ENCODE data around the gene SPHK2.

SPHK2 gene

DNA sequence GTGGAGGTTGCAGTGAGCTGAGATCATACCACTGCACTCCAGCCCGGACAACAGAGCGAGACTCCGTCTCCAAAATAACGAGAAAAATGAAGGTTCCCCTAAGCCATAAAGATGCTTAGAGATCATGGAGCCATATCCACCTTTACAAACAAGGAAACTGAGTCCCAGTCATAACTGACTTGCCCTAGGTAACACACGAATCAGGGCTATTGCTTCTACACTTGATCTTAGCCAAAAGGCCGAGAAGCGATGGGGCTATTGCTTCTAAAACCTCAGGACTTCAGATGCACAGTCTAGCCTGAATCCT is 14.7 kb downstream of the SPHK2 start:
- no peak for DNase-seq
- TF ChIP-seq GATA1 (IDR thresholded peaks at IDR 0.05; ENCODE audit: low read depth, low read length) (no peak), POLR2A (IDR thresholded peaks at IDR 0.05; ENCODE audit: low read length) (peak; percentile 2)

DNA sequence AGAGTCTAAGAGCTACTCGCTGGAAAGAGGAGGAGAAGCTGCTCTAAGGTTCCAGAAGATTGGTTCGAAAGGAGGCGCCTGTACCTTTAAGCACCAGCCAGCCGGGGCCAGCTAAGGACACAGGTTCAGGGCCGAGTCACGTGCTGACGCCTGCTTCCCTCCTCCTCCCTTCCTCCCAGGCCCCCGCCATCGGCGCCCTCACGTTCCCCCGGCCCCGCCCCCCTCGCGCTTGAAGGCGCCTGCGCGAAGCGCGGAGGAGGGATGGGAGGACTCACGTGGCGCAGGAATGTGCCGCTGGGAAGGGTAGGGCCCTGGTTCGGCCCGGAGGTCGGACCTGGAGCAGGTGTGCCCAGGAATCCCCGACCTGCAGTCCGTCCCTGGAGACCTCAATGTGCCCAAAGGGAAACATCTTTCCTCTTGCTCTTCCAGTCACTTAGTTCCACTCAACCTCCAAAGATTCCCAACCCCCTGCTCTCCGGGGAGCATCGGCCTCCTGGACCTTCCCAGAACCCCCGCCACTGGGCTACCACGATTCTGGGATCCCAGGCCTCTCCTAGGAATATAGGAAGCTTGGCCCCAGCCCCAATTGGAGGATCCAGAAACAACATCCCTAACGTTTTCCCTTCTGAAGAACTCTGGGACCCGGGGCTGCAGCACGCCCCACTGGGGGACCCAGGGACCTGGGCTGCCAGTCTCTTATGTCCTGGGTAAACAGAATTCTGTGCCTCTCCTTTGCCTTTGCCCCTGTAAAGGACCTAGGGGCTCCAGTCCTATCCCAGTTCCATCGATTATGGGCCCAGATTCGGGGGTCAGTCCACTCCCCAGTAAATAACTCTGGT is 15.3 kb downstream of the SPHK2 start:
- TF ChIP-seq GATA1 (IDR thresholded peaks at IDR 0.05; ENCODE audit: low read depth, low read length) (no peak), POLR2A (IDR thresholded peaks at IDR 0.05; ENCODE audit: low read length) (peak; percentile 50)

DNA sequence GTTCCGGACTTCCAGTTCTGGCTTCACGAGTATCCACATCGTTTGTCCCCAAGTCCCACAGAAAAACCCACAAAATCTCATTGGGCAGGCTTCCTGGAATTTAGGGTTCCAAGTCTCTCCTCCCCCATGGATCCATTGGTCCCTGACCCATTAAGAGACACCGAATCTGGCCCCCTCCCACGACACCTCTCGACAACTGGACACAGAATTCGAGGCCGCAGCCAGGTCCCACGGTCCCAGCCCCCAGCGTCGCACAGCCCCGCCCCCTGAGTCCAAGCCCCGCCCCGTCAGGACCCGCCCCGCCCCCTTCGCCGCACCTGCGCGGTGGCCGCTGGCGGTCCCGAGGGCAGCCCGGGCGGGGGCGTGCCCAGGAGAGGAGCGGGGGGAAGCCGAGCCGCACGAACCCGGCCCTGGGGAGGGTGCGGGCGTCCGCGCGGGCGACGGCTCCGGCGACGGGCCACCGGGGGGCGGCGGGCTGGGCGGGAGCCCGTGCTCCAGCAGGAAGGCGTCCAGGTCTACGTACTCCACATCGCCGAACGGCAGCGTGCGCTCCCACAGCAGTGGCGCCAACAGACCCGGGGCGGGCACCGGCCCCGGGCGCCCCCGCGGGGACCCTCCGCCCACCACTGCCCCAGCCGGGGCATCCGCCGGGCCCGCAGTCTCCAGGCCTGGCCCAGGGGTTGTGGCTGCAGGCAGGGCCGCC is 16.1 kb downstream of the SPHK2 start:
- DNase-seq: peak; percentile 81 to 89
- TF ChIP-seq POLR2A (IDR thresholded peaks at IDR 0.05; ENCODE audit: low read length): no peak
- TF ChIP-seq GATA1 (IDR thresholded peaks at IDR 0.05; ENCODE audit: low read depth, low read length): no peak

More for the DNA sequence above, 15.3 kb downstream of the SPHK2 start:
- peak; percentile 97 to 98 for DNase-seq

DNA sequence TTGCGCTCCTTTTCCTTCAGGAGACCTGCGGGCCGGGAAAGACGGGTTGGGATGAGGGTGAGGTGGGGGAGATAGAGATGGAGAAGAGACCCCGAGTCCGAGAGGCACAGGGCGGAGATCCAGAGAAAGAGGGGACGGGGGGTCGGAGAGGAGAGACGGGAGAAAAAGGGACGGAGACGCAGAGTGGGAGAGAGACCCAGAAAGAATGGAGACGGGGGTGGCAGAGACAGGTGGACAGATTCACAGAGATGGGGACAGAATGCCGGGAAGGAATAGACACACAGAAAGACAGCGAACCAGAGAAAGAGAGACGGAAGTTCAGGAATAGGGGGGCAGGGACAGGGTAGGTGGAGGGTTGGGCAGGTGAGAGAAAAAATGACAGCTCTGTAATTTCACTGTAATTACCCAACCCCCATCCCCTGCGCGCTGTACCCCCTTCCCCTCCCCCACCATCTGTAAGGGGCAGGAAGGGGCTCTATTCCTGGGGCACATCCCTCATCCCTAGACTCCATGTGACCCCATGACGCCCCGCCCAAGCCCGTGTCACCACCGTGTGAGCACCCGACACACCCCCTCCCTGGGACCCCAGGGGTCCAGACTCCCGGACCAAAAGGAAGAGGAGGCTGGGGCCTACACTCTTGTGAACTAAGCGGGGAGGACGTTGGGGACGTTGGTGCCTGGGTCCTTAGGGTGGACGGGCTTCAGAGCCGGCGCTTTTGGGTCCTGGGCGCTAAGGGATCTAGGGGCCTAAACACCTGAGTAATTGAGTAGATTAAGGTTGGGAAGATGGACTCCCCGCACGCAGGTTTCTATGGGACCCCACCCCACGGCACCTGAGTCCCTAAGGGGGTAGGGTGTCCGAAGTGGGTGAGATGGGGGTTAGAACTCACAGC is 16.9 kb downstream of the SPHK2 start:
- TF ChIP-seq GATA1 (IDR thresholded peaks at IDR 0.05; ENCODE audit: low read depth, low read length) (no peak), POLR2A (IDR thresholded peaks at IDR 0.05; ENCODE audit: low read length) (no peak)
- no peak for DNase-seq

DNA sequence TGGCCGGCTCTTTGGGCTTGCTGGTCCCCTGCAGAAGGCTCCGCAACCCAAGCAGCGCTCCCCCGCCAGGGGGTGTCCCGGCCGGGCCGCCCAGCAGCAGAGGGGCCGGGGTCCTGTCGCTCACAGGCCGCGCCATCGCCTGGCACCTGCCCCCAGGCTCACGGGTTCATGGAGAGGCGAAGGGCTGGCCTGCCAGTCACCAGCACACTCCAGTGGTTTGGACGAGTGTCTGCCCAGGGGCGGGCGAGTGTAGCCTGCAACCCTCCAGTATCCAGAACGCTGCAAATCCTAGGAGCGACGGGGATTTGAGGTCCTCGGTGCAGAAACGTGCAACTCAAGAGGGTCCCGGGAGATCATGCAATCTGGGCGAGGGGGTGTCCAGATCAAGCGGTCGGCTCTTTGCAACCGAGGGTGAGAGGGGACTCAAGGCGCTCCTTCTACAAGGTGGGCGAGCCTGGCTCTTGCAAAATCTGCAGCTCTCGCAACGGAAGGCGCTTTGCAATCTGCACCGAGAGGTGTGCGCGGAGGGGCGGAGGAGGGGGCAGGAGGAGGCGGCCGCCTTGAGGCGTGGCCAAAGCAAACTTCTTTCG is 17.6 kb downstream of the SPHK2 start, which contains the start of gene DBP:
DBP (minus strand) TSS at position 521 of the 590 bp plus-strand sequence; CDS start at position 136, 385 bp downstream.
- DNase-seq: no peak
- no peak for TF ChIP-seq GATA1 (IDR thresholded peaks at IDR 0.05; ENCODE audit: low read depth, low read length)
- TF ChIP-seq POLR2A (IDR thresholded peaks at IDR 0.05; ENCODE audit: low read length): no peak

DNA sequence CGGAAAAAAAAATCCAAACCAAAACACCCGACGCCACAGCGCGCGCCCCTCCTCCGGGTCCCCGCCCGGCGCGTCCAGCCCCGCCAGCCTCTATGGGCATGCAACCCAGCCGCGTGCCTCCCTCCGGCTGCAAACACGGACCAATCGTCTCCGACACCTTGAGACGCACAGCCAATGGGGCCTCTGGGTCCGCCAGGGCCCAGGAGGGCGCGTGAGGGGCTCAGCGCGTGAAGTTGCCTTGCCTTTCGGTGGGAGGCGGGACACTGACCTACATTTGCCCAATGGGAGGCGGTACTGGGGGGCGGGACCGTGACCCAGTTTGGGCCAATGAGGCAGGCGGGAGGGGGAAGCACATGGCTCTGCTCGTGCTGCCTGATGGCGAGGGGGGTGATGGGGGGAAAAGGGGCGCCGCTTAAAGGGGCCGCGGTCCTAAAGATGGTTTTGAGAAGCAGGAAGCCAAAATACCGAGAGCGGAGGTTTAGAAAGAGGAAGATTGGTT is 18.2 kb downstream of the SPHK2 start:
- DNase-seq: peak; percentile 94 to 97
- TF ChIP-seq POLR2A (IDR thresholded peaks at IDR 0.05; ENCODE audit: low read length): no peak
- no peak for TF ChIP-seq GATA1 (IDR thresholded peaks at IDR 0.05; ENCODE audit: low read depth, low read length)

DNA sequence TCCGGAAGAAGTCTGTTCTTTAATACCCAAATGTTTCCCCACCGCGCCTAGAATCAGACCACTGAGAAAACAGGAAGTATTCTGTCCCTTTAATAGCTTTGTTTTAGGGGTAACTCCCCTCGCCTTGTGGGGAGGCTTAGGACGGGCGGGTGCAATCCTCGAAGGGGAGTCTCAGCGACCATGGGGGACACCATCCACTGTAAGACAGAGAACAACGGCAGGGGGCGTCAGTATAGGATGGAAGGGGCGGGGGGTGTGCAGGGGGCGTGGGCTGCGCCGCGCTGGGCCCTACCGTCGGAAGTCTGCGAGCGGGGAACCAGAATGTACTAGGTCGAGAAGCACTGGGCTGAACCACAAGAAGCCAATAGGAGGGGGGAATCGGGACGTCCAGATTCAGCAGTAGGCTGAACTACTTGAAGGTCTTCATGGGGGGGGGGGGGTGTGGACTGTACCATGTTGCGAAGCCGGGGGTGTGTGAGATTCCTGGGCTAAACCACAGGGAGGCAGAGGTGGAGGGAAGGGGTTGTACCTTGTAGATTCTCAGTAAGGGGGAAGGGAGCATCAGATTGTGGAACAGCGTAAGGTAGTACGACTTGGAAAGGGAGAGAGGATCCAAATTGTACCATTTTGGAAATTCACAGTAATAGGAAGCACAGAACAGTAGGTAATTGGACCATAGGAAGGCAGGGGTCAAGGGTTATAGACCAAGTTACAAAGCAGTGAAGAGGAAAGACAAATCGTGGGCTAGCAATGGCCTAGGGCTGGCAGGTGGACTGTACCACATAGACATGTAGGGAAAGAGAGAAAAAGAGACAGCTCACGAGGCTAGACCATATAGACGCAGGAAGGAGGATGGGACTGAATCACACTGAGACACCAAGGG is 18.9 kb downstream of the SPHK2 start:
- no peak for TF ChIP-seq POLR2A (IDR thresholded peaks at IDR 0.05; ENCODE audit: low read length)
- TF ChIP-seq GATA1 (IDR thresholded peaks at IDR 0.05; ENCODE audit: low read depth, low read length): no peak
- DNase-seq: peak; percentile 86 to 91

DNA sequence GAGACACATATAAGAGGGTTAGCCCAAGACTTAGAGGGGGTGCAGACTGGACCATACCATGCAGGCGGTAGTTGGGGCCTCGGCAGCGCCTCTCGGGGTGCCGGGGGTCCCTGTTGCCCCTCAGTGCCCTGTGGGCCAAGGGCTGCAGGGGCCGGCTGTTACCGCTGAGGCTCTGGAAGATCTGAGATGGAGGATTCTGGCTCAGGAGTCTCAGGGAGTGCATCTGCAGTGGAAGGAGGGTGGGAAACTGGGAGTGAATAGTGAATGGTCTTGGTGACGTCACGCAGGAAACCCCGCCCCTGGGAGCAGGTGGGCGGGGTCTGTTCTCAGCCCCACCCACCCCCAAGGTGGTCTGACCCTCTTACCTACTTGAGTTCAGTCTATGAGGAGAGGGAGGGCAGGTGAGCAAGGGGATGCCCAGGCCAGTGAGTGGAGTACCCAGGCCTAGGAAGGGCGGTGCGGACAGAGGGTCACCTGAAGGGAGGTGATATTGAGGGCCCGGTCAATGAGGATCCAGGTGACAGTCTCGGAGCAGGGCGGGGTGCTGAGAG is 19.6 kb downstream of the SPHK2 start:
- TF ChIP-seq GATA1 (IDR thresholded peaks at IDR 0.05; ENCODE audit: low read depth, low read length) (no peak), POLR2A (IDR thresholded peaks at IDR 0.05; ENCODE audit: low read length) (no peak)
- no peak for DNase-seq

DNA sequence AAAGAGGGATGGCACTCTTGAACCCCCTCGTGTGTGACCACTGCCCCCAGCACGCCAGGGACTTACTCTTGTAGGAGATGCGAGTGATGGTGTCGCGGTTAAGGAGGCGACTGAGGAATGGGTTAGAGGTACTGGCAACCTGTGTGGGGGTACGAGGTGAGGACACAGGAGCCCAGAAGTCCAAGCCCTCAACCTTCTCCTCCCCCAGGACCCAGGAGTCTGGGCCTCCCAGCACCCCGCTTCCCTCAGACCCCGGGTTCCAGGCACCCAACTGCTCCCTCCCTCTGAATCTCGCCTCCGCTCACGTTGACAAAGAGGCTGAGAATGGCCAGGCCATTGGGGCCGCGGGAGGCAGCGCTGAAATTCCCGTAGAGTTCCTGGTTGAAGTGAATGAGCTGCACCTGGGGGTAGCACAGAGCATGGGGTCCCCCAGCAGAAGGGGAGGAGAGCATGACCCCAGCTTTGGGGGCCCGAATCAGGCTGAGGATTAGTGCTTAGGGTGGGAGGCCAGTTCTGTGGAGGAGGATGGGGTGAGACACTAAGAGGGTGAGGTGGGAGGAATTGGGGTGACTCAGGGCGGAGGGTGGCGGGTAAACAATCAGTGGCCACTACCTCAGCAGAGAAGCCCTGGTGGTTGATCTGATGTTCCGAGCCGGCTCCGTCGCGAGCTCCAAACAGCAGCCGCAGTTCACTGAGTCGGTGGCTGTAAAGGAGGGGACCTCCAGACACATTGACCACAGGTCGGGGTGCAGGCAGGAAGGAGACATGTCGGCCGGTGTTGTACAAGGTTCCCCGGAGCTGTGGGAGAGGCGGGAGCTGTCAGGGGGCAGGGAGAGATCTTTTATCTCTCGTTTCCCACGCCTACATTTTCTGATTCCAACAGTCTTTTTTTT is 20.4 kb downstream of the SPHK2 start:
- TF ChIP-seq POLR2A (IDR thresholded peaks at IDR 0.05; ENCODE audit: low read length) (no peak), GATA1 (IDR thresholded peaks at IDR 0.05; ENCODE audit: low read depth, low read length) (no peak)
- no peak for DNase-seq

DNA sequence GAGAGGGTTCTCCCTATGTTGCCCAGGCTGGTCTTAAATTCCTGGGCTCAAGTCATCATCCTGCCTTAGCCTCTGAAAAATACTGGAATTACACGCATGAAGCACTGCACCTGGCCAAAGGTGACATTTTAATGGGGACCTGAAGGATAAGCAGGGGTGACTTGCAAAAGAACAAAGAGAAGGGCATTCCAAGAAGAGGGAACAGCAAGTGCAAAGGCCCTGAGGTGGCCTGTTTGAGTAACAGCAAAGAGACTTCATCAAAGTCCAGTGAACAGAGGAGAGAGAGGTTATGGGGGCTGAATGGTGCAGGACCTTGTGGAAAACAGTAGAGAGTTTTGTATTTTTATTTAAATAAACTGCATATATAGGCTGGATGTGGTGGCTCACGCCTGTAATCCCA is 22.5 kb downstream of the SPHK2 start:
- no peak for TF ChIP-seq POLR2A (IDR thresholded peaks at IDR 0.05; ENCODE audit: low read length)
- no peak for DNase-seq

DNA sequence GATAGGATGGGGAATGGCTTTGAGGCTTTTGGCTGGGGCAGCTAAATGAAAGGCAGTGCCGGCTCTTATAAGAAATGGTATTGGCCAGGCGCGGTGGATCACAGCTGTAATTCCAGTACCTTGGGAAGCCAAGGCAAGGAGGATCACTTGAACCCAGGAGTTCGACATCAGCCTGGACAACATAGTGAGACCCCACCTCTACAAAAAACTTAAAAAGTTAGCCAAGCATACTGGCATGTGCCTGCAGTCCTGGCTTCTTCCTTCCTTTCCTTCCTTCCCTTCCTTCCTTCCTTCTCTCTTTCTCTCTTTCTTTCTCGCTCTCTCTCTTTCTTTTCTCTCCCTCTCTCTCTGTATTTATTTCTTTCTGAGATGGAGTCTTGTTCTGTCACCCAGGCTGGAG is 23.6 kb downstream of the SPHK2 start:
- no peak for TF ChIP-seq GATA1 (IDR thresholded peaks at IDR 0.05; ENCODE audit: low read depth, low read length)
- TF ChIP-seq POLR2A (IDR thresholded peaks at IDR 0.05; ENCODE audit: low read length): no peak
- no peak for DNase-seq
